Activated CD8-positive, alpha-beta T cell treated with anti-CD3 and anti-CD28 coated beads for 36 hours (primary cell): ENCODE data around the gene KCNK4. TPM values are rescaled to one million over a fixed set of nuclear protein-coding genes. Genes with fewer than 3 reads are reported as not detected.
A peak's percentile ranks its signal among the peaks of the same experiment; 100 is the strongest.

Source experiments
- ATAC-seq: fragments of 200-7000 bp; cut with Tn5 transposase; one replicate; pipeline ENCODE4 v1.10.0; 2021; ENCODE audit warnings: mild to moderate bottlenecking, moderate library complexity
- CTCF ChIA-PET: fragments of 350-600 bp; sonication (Branson Sonifier 250); formaldehyde crosslinking; loops from one replicate; lab custom pipeline; 2021; ENCODE audit warnings: antibody characterized with exemption; lab: Charles Lee
- POLR2A ChIA-PET: fragments of 350-600 bp; sonication (Branson Sonifier 250); formaldehyde crosslinking; loops from one replicate; lab custom pipeline; 2021; ENCODE audit warnings: antibody characterized with exemption; lab: Charles Lee
- DNase-seq: peaks from one replicate; pipeline ENCODE4 v3.0.0-alpha.2; 2020
- H3K27ac Mint-ChIP-seq: one replicate; pipeline ENCODE4 v1.8.0; 2021; ENCODE audit warnings: mild to moderate bottlenecking, mixed read lengths
- H3K27me3 Mint-ChIP-seq: one replicate; pipeline ENCODE4 v1.8.0; 2021; ENCODE audit warnings: mixed read lengths
- H3K36me3 Mint-ChIP-seq: one replicate; pipeline ENCODE4 v1.8.0; 2021; ENCODE audit warnings: low read depth, mixed read lengths
- H3K4me1 Mint-ChIP-seq: one replicate; pipeline ENCODE4 v1.8.0; 2021; ENCODE audit warnings: low read depth, mixed read lengths
- H3K4me3 Mint-ChIP-seq: one replicate; pipeline ENCODE4 v1.8.0; 2021; ENCODE audit warnings: mild to moderate bottlenecking, moderate library complexity, mixed read lengths
- H3K9me3 Mint-ChIP-seq: one replicate; pipeline ENCODE4 v1.8.0; 2021; ENCODE audit warnings: mixed read lengths
- intact Hi-C: fragments of 100-400 bp; cut with micrococcal nuclease; formaldehyde crosslinking; loops from one replicate; pipeline ENCODE4 v1.10.0; 2022
- total RNA-seq, 2 experiments: library from RNA; stranded (reverse); gene quantifications; one replicate each; pipeline ENCODE4 v1.2.3, GENCODE V29; 2021
- TF ChIP-seq, protein P1 (sequence below): fragments of 200-600 bp; IDR thresholded peaks from one replicate; pipeline ENCODE4 v1.8.0; 2022; ENCODE audit warnings: antibody characterized with exemption, mild to moderate bottlenecking

Gene KCNK4
- total RNA-seq, 2 experiments from 2014 or later, result 0.23 TPM; not detected in 1

DNA sequence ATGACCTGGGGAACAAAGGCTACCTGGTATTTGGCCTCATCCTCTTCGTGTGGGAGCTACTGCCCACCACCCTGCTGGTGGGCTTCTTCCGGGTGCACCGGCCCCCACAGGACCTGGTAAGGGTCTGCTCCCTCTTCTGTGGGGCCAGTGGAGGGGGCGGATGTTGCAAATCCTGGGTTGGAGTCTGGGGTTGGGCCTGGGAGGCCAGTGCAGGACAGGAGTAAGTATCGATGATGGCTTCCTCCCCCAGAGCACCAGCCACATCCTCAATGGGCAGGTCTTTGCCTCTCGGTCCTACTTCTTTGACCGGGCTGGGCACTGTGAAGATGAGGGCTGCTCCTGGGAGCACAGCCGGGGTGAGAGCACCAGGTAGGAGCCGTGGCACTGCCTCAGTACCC is 2.8 kb upstream of the KCNK4 start:
- Mint-ChIP-seq H3K27ac (no peak overlapping the region), H3K27me3 (peaks cover 18% of the 10 kb centered on the region), H3K9me3 (no peaks in the 10 kb centered on the region), H3K4me1 (peaks cover 14% of the 10 kb centered on the region), H3K36me3 (no peaks in the 10 kb centered on the region), H3K4me3 (no peak overlapping the region)
- DNase-seq (no peak), ATAC-seq (no peak)
- TF ChIP-seq, protein P1, sequence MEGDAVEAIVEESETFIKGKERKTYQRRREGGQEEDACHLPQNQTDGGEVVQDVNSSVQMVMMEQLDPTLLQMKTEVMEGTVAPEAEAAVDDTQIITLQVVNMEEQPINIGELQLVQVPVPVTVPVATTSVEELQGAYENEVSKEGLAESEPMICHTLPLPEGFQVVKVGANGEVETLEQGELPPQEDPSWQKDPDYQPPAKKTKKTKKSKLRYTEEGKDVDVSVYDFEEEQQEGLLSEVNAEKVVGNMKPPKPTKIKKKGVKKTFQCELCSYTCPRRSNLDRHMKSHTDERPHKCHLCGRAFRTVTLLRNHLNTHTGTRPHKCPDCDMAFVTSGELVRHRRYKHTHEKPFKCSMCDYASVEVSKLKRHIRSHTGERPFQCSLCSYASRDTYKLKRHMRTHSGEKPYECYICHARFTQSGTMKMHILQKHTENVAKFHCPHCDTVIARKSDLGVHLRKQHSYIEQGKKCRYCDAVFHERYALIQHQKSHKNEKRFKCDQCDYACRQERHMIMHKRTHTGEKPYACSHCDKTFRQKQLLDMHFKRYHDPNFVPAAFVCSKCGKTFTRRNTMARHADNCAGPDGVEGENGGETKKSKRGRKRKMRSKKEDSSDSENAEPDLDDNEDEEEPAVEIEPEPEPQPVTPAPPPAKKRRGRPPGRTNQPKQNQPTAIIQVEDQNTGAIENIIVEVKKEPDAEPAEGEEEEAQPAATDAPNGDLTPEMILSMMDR, result no peak
- ChIA-PET POLR2A (interaction anchor here (1.4 kb wide), 1 partner anchor 18 kb away, joined by 6 read pairs; no protein-coding TSS in a partner anchor), CTCF (interaction anchor here (1.0 to 1.1 kb wide), 2 partner anchors 16 to 82 kb away, joined by 3 to 4 read pairs; partner anchors contain the start of gene FERMT3)
- intact Hi-C loops, result no loop called here

DNA sequence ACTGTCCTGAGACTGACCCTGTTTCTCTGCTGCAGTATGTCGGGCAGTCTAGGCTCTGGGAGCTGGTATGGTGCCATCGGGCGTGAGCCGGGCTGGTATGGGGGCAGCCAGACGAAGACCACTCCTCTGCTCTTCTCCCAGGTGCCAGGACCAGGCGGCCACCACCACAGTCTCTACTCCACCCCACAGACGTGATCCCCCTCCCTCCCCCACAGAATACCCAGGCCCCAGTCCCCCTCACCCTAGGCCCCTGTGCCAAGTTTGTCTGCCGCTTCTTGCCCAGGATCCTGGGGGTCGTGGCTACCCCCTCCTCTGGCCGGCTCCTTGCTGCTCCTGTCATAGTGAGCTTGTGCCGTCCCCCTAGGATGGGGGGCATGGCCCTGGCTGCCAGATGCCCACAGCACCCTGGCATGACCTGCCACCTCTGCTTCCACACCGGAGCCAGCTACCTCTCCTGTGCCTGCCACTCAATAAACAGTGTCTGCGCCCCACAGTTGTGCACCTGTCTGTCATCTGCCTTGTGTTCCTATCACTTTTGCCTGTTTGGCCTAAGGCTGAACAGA is 2.0 kb upstream of the KCNK4 start:
- no peak overlapping the region for H3K4me3 Mint-ChIP-seq
- intact Hi-C loops, result no loop called here
- ChIA-PET POLR2A (interaction anchor here (1.2 to 1.7 kb wide), 5 partner anchors 12 to 82 kb away, joined by 3 to 4 read pairs (median 4); partner anchors contain the start of gene FERMT3), CTCF (interaction anchor here (1.0 to 2.6 kb wide), 3 partner anchors 12 to 82 kb away, joined by 3 to 19 read pairs (median 4); partner anchors contain the start of genes CATSPERZ and FERMT3)
- H3K4me1 Mint-ChIP-seq, result peaks cover 14% of the 10 kb centered on the region
- DNase-seq (no peak), ATAC-seq (no peak)
- no peaks in the 10 kb centered on the region for H3K9me3 Mint-ChIP-seq
- H3K27me3 Mint-ChIP-seq, result peaks cover 23% of the 10 kb centered on the region
- H3K27ac Mint-ChIP-seq, result no peak overlapping the region
- no peaks in the 10 kb centered on the region for H3K36me3 Mint-ChIP-seq
- TF ChIP-seq, protein P1, result no peak

DNA sequence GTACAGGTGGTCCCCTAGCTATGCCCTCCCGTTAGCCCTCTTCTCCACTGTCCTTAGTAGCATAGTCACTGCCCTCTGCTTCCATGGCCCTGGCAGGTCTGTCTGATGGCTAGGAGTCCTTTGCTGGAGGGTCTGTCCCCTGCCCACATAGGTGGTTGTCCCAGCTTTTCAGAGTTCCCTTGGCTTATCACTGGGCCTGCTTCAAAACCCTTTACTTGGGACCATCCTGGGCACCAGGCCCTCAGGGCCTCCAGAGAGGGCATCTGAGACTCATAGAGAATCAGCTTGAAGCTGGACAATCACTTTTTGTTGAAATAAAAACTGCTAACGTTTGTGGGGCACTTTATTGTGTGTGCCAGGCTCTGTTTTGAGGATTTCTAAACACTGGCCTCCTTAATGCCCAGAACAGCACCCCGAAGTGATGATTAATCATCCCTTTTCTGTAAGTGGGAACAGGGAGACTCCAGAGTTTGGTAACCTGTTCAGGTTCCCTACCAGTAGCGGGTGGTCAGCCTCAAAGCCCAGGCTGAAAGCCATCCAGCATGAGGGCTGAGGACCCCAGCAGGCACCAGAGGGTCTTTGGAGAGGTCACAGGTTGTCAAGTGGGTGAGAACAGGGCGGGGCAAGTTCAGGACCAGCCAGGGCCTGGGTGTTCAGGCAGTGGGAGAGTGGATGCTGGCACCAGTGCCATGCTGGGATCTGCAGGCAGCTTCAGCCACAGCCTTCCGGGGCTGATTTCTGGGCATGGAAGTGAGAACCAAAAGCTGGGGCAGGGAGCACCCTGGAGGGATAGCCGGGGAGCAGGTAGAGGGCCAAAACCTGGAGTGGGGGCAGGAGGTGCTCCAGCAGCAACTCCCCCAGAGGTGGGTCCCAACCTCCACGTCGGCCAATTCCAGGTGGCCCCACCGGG is 495 bp upstream of the KCNK4 start:
- Mint-ChIP-seq H3K27ac (no peak overlapping the region), H3K27me3 (peaks cover 35% of the 10 kb centered on the region), H3K4me1 (peaks cover 12% of the 10 kb centered on the region), H3K4me3 (peak overlapping the region; percentile 18), H3K36me3 (no peaks in the 10 kb centered on the region), H3K9me3 (no peaks in the 10 kb centered on the region)
- ChIA-PET CTCF (interaction anchor here (1.5 to 2.6 kb wide), 2 partner anchors 11 to 14 kb away, joined by 9 to 19 read pairs; partner anchors contain the start of gene CATSPERZ), POLR2A (interaction anchor here (0.7 to 1.7 kb wide), 8 partner anchors 11 to 85 kb away, joined by 3 to 5 read pairs (median 4); partner anchors contain the start of gene FERMT3)
- intact Hi-C loops, result no loop called here
- TF ChIP-seq, protein P1, result no peak
- ATAC-seq (no peak), DNase-seq (no peak)

GRCh38 chr11:64291752-64292459 is 804 bp downstream of the KCNK4 start:
- intact Hi-C loops, result no loop called here
- DNase-seq, result no peak
- no peak overlapping the region for H3K27ac Mint-ChIP-seq
- no peaks in the 10 kb centered on the region for H3K36me3 Mint-ChIP-seq
- peak; percentile 58 for ATAC-seq
- H3K4me3 Mint-ChIP-seq, result no peak overlapping the region
- H3K9me3 Mint-ChIP-seq, result no peaks in the 10 kb centered on the region
- peaks cover 4% of the 10 kb centered on the region for H3K4me1 Mint-ChIP-seq
- ChIA-PET POLR2A (interaction anchor here (0.8 to 1.6 kb wide), 4 partner anchors 10 to 87 kb away, joined by 3 to 7 read pairs (median 5); partner anchors contain the start of genes PRDX5 and TRMT112), CTCF (interaction anchor here (1.0 to 2.6 kb wide), 2 partner anchors 9 to 41 kb away, joined by 3 to 19 read pairs; partner anchors contain the start of gene CATSPERZ)
- H3K27me3 Mint-ChIP-seq, result peaks cover 47% of the 10 kb centered on the region
- TF ChIP-seq, protein P1, result no peak
